ENCODE data around the gene B4GALT3.

The B4GALT3 gene

GRCh38 chr1:161220002-161220401 lies 42.7 kb upstream of the B4GALT3 start:
- Histone ChIP-seq H3K79me1 (ENCODE audit: low read length) (peaks cover 26% of the 10 kb centered on the region), H3K14ac (ENCODE audit: low read length) (no peak overlapping the region), H4K91ac (ENCODE audit: low read depth, low read length) (no peak overlapping the region), H3K18ac (ENCODE audit: low read length) (no peak overlapping the region), H3K27ac (ENCODE audit: low read depth, low read length) (no peak overlapping the region), H3K4me1 (ENCODE audit: control insufficient read depth in 1 of 2, insufficient read depth in 2 of 2, low read length in 2 of 2) (peaks cover 29 to 30% of the 10 kb centered on the region in 2 experiments), H3K4me2 (ENCODE audit: low read length) (no peak overlapping the region), H2BK120ac (ENCODE audit: insufficient read depth, low read length, poor library complexity) (no peak overlapping the region), H2AK5ac (ENCODE audit: low read length) (no peak overlapping the region), H2AFZ (ENCODE audit: insufficient read depth, low read length, poor library complexity) (no peak overlapping the region), H2BK12ac (ENCODE audit: low read length) (no peak overlapping the region), H4K8ac (ENCODE audit: low read depth, low read length) (no peak overlapping the region), H3K4me3 (ENCODE audit: low read depth, low read length) (no peak overlapping the region), H3K79me2 (ENCODE audit: control insufficient read depth, insufficient read depth, low read length, poor library complexity) (no peaks in the 10 kb centered on the region), H2BK5ac (ENCODE audit: low read depth, low read length, poor library complexity) (no peak overlapping the region), H3K4ac (ENCODE audit: low read depth, low read length) (no peak overlapping the region), H3K9me3 (ENCODE audit: insufficient read depth, low read depth, low read length) (no peaks in the 10 kb centered on the region), H3K9ac (ENCODE audit: low read length) (no peak overlapping the region), H3K27me3 (ENCODE audit: insufficient read depth, low read length) (no peaks in the 10 kb centered on the region), H4K12ac (ENCODE audit: low read depth, low read length) (no peak overlapping the region), H3K36me3 (ENCODE audit: control insufficient read depth in 1 of 2, insufficient read depth in 2 of 2, low read length in 2 of 2) (peaks cover 3% of the 10 kb centered on the region in 2 experiments), H3K23ac (ENCODE audit: low read length) (no peak overlapping the region)
- no CpG with 5 or more reads among the region's 5 CpGs for WGBS (ENCODE audit: extremely low coverage, insufficient coverage, insufficient read length)
- DNase-seq = no peak

- Histone ChIP-seq H3K9ac (ENCODE audit: low read length) (no peak overlapping the region), H3K4me1 (ENCODE audit: control insufficient read depth in 1 of 2, insufficient read depth in 2 of 2, low read length in 2 of 2) (peaks cover 28 to 32% of the 10 kb centered on the region in 2 experiments), H3K4me3 (ENCODE audit: low read depth, low read length) (no peak overlapping the region), H2BK120ac (ENCODE audit: insufficient read depth, low read length, poor library complexity) (no peak overlapping the region), H3K23ac (ENCODE audit: low read length) (no peak overlapping the region), H3K36me3 (ENCODE audit: control insufficient read depth in 1 of 2, insufficient read depth in 2 of 2, low read length in 2 of 2) (peaks cover 6 to 8% of the 10 kb centered on the region in 2 experiments), H2BK12ac (ENCODE audit: low read length) (peak overlapping the region; percentile 47), H3K79me2 (ENCODE audit: control insufficient read depth, insufficient read depth, low read length, poor library complexity) (no peaks in the 10 kb centered on the region), H3K27ac (ENCODE audit: low read depth, low read length) (no peak overlapping the region), H4K8ac (ENCODE audit: low read depth, low read length) (no peak overlapping the region), H3K4me2 (ENCODE audit: low read length) (no peak overlapping the region), H3K4ac (ENCODE audit: low read depth, low read length) (no peak overlapping the region), H3K14ac (ENCODE audit: low read length) (peak overlapping the region; percentile 8), H3K18ac (ENCODE audit: low read length) (no peak overlapping the region), H4K12ac (ENCODE audit: low read depth, low read length) (no peak overlapping the region), H3K27me3 (ENCODE audit: insufficient read depth, low read length) (no peaks in the 10 kb centered on the region), H3K79me1 (ENCODE audit: low read length) (peaks cover 25% of the 10 kb centered on the region), H3K9me3 (ENCODE audit: insufficient read depth, low read depth, low read length) (no peaks in the 10 kb centered on the region), H2AK5ac (ENCODE audit: low read length) (no peak overlapping the region), H2BK5ac (ENCODE audit: low read depth, low read length, poor library complexity) (no peak overlapping the region), H2AFZ (ENCODE audit: insufficient read depth, low read length, poor library complexity) (no peak overlapping the region), H4K91ac (ENCODE audit: low read depth, low read length) (peak overlapping the region; percentile 33)
- WGBS (ENCODE audit: extremely low coverage, insufficient coverage, insufficient read length) = no CpG with 5 or more reads among the region's 5 CpGs
- DNase-seq = no peak
Measured at GRCh38 chr1:161219078-161219892, 42.0 kb upstream of the B4GALT3 start.

- Histone ChIP-seq H3K79me2 (ENCODE audit: control insufficient read depth, insufficient read depth, low read length, poor library complexity) (no peaks in the 10 kb centered on the region), H2BK120ac (ENCODE audit: insufficient read depth, low read length, poor library complexity) (no peak overlapping the region), H4K91ac (ENCODE audit: low read depth, low read length) (peak overlapping the region; percentile 86), H3K14ac (ENCODE audit: low read length) (no peak overlapping the region), H3K9me3 (ENCODE audit: insufficient read depth, low read depth, low read length) (no peaks in the 10 kb centered on the region), H3K23ac (ENCODE audit: low read length) (no peak overlapping the region), H3K79me1 (ENCODE audit: low read length) (peaks cover 24% of the 10 kb centered on the region), H3K27ac (ENCODE audit: low read depth, low read length) (no peak overlapping the region), H3K18ac (ENCODE audit: low read length) (no peak overlapping the region), H3K4me3 (ENCODE audit: low read depth, low read length) (no peak overlapping the region), H3K27me3 (ENCODE audit: insufficient read depth, low read length) (no peaks in the 10 kb centered on the region), H4K12ac (ENCODE audit: low read depth, low read length) (no peak overlapping the region), H3K4me1 (ENCODE audit: control insufficient read depth in 1 of 2, insufficient read depth in 2 of 2, low read length in 2 of 2) (peaks cover 26 to 32% of the 10 kb centered on the region in 2 experiments), H2AK5ac (ENCODE audit: low read length) (no peak overlapping the region), H3K36me3 (ENCODE audit: control insufficient read depth in 1 of 2, insufficient read depth in 2 of 2, low read length in 2 of 2) (peaks cover 12 to 15% of the 10 kb centered on the region in 2 experiments), H2AFZ (ENCODE audit: insufficient read depth, low read length, poor library complexity) (no peak overlapping the region), H2BK12ac (ENCODE audit: low read length) (peak overlapping the region; percentile 47), H3K9ac (ENCODE audit: low read length) (no peak overlapping the region), H4K8ac (ENCODE audit: low read depth, low read length) (no peak overlapping the region), H2BK5ac (ENCODE audit: low read depth, low read length, poor library complexity) (no peak overlapping the region), H3K4me2 (ENCODE audit: low read length) (no peak overlapping the region), H3K4ac (ENCODE audit: low read depth, low read length) (no peak overlapping the region)
- no peak for DNase-seq
- no CpG with 5 or more reads among the region's 8 CpGs for WGBS (ENCODE audit: extremely low coverage, insufficient coverage, insufficient read length)
Measured at GRCh38 chr1:161218301-161219077, 41.2 kb upstream of the B4GALT3 start.

- peak overlapping the region; percentile 68 for H2BK5ac ChIP-seq (ENCODE audit: low read depth, low read length, poor library complexity)
- H3K9ac ChIP-seq (ENCODE audit: low read length) = no peak overlapping the region
- H4K8ac ChIP-seq (ENCODE audit: low read depth, low read length) = peak overlapping the region; percentile 39
- H2AK5ac ChIP-seq (ENCODE audit: low read length) = peak overlapping the region; percentile 90
- H2BK12ac ChIP-seq (ENCODE audit: low read length) = peak overlapping the region; percentile 51
- H4K91ac ChIP-seq (ENCODE audit: low read depth, low read length) = peak overlapping the region; percentile 86
- H2AFZ ChIP-seq (ENCODE audit: insufficient read depth, low read length, poor library complexity) = no peak overlapping the region
- H3K14ac ChIP-seq (ENCODE audit: low read length) = peak overlapping the region; percentile 81
- no peak overlapping the region for H3K4me3 ChIP-seq (ENCODE audit: low read depth, low read length)
- no peak overlapping the region for H3K23ac ChIP-seq (ENCODE audit: low read length)
- peak overlapping the region; percentile 79 for H2BK120ac ChIP-seq (ENCODE audit: insufficient read depth, low read length, poor library complexity)
- DNase-seq = no peak
- H3K4me1 ChIP-seq (ENCODE audit: control insufficient read depth in 1 of 2, insufficient read depth in 2 of 2, low read length in 2 of 2) = peaks cover 26 to 32% of the 10 kb centered on the region in 2 experiments
- H3K4ac ChIP-seq (ENCODE audit: low read depth, low read length) = peak overlapping the region; percentile 72
- H3K27ac ChIP-seq (ENCODE audit: low read depth, low read length) = peak overlapping the region; percentile 85
- H3K79me2 ChIP-seq (ENCODE audit: control insufficient read depth, insufficient read depth, low read length, poor library complexity) = no peaks in the 10 kb centered on the region
- peak overlapping the region; percentile 66 for H3K18ac ChIP-seq (ENCODE audit: low read length)
- peaks cover 22% of the 10 kb centered on the region for H3K79me1 ChIP-seq (ENCODE audit: low read length)
- WGBS (ENCODE audit: extremely low coverage, insufficient coverage, insufficient read length) = no CpG with 5 or more reads among the region's 6 CpGs
- peaks cover 16 to 22% of the 10 kb centered on the region in 2 experiments for H3K36me3 ChIP-seq (ENCODE audit: control insufficient read depth in 1 of 2, insufficient read depth in 2 of 2, low read length in 2 of 2)
- no peak overlapping the region for H4K12ac ChIP-seq (ENCODE audit: low read depth, low read length)
- H3K4me2 ChIP-seq (ENCODE audit: low read length) = no peak overlapping the region
- no peaks in the 10 kb centered on the region for H3K9me3 ChIP-seq (ENCODE audit: insufficient read depth, low read depth, low read length)
- no peaks in the 10 kb centered on the region for H3K27me3 ChIP-seq (ENCODE audit: insufficient read depth, low read length)
Measured at GRCh38 chr1:161217831-161218230, 40.5 kb upstream of the B4GALT3 start.

Data from trophoblast cell (in vitro differentiated cells and primary cell).